HG03575 (cell line): ENCODE results near the gene NOS1AP.

Source experiments
- ATAC-seq: cut with Tn5 transposase; IDR thresholded peaks from one replicate; pipeline ENCODE4 v1.9.1; 2021; ENCODE audit not compliant: unreplicated experiment, insufficient number of reproducible peaks, low FRiP score; ENCODE audit errors: extremely low read depth

The NOS1AP gene

DNA sequence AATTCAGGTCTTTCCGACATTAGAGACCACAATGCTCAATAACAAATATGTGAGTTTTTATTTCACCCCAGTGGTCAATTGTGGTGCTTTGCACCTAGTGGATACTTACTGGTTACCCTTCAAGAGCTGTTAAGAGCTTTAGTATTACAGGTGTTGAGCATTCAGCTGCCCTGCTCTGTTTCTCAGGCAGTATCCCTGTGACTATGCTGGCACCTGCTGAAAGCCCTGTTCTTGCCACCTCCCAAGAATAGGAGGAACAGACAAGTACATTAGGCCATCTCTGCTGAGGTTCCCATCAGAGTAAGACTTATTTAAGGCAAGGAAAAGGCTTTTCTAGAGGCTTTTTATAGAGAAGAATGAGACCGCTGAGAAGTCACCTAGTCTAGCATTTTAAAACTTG, 60.8 kb downstream of the NOS1AP start:
- ATAC-seq: no peak

DNA sequence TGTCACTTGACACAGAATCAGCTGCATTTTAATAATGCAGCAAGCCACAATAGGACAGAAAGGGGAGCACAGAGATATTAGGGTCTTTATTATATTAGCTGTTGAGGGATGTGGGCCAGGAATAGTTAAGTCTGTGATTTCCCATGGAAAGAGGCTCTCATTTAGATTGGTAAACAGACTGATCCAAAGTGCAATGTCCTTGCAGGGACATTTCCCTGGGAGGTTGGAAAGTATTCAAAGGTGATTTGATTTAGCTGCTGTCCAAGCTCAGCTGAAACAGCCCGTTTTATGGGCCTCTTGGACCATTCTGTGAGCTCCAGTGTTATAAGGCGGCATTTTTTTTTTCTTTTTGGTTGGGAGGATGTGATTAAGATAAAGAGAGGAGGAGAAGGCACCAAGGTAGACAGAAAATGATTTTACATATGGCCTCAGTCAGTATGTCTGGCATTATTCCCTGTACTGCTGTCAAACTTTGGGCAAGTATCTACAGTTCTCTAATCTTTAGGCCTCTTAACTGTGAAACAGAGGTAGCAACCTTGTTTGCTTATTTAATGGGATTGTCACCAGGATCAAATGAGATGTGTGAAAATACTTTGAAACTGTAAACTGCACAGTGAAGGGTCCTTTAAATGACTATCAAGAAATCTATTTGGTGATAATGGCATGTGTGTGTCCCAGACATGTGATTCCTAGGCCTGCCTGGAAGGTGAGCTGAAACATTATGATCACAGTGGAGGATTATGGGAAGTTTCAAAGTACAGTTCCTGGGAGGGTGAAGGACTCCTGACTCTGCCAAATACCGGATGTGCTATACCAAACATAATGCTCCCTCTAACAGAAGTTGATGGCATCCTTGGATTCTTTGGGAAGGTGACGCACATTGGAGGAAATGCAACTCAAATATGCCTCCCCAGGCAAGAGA, 62.2 kb downstream of the NOS1AP start:
- no peak for ATAC-seq

DNA sequence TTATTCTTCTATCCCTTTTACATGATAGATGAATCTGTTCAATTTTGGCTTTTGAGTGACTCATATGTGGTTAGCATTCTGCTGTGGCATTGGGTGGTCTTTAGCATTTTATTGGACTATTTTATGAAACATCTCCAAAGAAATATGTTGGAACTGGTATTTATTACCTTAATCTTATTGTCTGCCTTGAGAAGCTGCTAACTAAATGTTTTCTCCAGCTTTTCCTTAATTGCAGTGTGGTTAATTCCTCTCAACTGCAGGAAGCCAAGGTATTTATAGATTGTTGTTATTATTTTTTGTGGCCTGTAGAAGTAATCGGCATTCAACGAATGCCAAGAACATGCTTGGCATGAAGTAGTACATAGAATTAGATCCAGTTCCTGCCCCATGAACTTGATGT, 64.1 kb downstream of the NOS1AP start:
- no peak for ATAC-seq

DNA sequence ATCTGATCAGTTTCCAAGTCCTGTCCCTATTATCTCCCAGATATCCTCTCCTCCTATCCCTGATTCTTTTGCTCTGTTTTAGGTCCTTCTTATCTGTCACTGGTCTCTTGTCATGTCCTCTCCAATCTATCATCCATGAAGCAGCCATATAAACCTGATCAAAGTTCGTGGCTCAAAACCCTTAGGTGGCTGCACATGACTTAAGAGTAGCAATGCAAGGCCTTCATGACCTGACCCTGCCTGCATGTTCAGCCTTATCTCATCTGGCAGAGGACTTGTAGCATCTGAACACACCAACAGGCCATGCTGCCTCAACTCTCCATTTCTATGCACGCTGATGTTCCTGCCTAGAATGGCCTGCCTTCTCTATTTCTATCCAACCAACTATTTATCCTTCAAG, 65.2 kb downstream of the NOS1AP start:
- ATAC-seq: no peak

DNA sequence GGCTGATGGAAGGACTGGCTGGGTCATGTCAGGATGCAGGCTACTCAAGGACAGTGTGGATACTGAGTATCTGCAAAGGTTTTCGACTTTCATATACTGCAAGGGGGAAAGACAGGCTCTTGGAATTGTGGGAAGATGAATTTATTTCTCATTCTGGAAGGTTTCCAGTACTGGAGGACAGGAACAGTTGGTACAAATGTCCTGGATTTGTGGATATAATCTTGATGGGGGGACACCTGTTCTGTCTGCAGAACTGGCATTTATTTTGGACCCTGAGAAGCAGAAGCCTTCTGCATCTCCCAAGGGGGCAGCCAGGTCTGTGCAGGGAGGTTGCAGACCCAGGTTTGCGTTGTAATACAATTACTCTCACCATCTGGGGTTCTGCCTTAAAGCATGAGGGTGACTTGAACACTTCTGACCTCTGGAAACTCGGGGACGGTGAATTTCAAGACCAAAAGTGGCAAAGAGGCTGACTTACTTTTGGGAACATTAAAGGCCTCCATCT, 65.8 kb downstream of the NOS1AP start:
- ATAC-seq: no peak

DNA sequence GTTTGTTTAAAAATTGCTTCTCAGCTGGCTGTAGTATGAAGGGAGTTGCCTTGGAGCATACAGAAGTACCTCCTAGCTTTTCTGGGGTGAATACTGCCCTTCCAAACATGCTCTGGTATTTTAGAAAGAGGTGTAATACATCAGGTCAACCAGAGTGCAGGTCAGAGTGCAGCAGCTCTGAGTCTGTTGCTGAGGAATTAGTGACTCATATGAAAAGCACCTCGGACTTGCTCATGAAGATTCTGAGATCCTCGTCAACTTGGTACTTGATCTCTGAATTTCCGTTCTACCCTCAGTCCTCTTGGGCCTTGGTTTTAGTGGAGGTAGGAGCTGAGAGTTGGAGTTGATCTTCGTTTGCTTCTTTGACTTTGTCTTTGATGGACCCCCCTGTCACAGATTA, 67.3 kb downstream of the NOS1AP start:
- no peak for ATAC-seq

DNA sequence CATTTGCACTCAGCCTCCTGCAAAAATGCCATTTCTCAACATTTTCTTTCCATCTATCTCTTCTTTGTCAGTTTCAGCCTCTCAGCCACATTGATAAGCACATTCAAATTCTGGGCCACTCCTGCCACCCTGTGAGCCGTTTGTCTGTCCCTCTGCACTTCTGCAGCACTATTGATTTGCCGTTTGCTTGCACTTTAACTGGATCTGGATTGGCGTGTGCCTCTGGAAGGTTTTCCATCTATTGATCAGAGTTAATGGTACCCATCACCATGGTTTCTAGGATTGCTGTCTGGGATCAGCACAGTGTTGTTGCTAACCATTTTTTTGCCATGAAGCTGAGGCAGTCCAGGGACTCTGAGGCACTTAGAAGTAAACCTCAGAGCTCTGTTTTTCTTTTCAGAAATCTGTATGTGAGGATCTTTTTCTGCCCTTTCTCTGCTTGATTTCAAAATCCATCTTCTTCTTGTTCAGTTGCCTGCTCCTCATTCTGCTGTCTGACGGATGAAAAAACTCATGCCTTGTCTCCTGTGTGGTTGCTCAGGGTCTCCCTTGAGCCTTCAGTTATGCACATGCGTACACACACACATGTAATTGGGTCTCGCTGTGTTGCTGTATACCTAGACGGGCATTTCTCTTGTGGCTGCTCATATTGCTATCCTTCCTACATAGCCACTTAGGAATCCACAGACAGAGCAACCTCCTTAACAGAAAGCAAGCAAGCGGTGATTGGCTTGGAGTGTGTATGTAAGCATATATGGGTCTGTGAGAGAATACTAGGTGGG, 67.9 kb downstream of the NOS1AP start:
- no peak for ATAC-seq

DNA sequence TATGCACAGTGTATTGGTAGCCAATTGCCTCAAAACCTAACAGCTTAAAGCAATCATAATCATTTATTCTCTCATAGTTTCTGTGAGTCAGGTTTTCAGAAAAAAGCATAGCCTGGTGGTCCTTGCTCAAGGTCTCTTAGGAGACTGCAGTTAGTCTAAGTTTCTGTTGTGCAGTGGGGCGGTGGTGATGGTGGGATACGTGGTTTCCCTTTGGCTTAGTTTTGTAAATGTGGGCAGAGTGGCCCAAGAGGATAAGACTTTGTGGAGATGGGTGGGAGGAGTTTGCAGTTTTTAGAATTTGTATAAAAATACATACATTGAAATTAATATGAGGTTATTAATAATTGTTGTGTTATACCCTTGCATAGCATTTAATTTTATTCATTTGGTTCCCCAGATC, 68.6 kb downstream of the NOS1AP start:
- no peak for ATAC-seq

DNA sequence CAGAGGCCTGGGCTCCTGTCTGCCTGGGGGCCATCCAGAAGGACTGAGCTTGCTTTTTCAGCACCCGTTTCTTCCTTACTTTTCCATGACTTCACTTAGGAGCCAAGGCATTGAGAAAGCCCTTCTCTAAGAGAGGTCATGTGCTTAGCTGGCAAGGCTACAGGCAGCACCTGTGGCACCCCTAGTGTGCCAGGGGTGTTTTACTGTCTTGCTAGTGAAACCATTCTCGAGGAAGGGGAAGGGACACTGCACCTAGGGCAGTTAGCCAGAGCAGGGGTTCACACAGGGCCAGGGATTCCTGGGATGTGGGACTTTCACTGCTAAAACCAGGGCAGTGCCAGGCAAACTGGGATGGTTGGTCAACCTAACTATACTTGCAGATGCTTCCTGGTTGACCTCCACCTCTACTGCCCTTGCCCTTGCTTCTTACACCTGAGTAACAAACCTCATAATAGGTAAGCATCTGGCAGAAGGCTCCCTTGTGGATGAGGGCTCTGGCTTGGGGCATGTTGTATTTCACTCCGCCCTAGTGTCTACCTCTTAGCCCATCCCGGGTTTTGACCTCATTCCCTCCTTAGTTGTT, 69.2 kb downstream of the NOS1AP start:
- ATAC-seq: no peak

DNA sequence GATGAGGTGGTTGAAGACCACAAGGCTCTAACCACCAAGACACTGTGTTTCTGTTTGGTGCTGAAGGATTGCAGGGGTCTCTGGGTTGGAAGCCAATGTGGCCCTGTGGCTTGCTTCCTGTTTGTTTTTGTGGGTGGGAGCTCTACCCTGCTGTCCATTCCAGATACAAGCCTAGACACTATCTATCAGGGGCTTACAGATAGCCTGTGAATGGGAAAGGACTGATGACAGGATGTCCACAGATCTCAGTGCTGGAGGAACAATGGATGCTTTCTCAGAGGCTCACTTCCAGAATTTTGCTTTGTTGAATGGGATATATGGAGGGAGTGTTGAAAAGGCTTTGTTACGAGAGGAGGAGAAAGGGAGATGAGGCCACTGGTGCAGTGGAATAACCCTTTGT, 69.7 kb downstream of the NOS1AP start:
- no peak for ATAC-seq

DNA sequence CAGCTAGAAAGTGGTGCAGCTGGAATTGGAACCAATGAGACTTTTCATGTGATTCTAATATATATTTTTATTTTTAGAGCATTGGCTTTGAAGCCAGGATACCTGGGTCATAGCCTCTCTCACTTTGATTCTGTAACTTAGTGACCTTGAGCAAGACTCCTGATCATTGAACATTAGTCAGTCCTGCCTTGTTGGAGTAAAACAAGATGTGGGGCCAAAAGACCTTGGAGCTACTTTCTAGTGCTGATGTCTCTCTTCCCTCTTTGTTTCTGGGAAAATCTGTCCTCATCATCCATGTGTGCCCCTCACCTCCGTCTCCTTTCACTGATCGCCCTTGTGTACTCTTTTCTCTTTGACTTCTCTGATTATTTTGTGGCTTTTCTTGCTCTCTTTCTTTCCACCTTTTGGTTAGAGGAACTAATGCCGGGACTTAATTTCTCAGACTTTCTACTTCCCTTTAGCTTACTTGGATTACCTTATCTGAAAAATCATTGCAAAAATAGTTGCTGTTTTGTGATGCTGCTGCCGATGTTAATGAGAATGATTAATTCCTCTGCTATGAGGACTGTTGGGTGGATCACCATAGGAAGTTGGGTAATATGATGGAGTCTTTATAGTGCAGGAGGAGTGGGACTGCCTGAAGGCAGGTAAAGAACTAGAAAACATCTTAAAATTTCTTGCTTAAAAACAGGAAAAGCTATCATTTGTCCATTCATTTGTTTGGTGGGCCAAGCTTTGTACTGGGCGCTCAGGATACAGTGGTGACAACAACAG, 72.0 kb downstream of the NOS1AP start:
- no peak for ATAC-seq

DNA sequence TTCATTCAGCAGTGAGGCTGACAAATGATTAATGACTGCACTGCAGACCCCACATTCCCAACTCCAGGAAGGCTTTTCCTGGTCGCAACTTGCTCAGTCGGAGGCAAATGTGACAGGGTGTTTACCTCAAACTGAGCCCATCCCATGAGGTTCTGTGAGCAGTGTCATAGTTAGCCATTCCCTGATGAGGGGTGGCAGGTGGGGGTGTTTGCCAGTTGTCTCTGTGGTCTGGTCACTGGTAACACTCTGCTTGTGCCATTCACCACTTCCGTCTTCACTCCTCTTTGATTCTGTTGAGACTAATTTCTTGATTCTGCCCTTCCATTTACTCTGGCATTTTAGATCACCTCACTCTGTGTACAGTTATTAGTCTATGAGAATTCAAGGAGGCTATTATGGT, 73.5 kb downstream of the NOS1AP start:
- ATAC-seq: no peak

DNA sequence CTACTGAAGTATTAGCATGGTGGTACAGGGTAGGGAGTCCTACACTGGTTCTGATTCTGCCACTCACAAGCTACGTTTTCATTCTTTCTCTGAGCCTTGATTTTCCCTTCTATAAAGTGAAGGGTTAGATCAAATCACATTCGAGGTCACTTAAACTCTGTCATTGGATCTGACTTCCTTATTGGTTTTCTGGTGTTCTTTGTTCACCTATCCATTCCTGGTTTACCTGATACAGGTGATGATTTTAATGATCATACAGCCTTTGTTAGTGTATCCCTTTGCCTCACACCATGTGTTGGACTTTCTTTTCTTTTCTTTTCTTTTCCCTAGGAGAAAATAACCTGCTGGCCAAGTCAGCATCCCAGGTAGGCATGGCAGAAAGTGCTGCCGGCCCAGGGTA, 74.8 kb downstream of the NOS1AP start:
- ATAC-seq: no peak

DNA sequence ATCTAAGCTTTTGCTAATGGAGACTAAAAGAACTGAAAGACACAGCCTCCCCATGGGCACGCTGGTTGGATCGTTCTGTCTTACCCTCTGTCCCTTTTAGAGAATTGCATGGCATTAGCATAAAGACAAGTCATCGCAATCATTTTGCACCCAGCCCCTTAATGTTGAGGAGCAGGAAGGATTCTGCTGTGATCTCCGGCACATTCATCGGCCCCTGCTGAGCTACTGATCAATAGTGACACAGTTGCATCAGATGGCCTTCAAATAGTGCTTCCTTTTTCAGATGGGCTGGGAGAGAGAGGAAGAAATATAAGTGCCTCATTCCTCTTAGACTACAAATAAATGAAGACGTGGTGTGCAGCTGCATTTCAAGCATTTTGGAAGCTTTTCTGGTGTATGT, 75.4 kb downstream of the NOS1AP start:
- no peak for ATAC-seq

DNA sequence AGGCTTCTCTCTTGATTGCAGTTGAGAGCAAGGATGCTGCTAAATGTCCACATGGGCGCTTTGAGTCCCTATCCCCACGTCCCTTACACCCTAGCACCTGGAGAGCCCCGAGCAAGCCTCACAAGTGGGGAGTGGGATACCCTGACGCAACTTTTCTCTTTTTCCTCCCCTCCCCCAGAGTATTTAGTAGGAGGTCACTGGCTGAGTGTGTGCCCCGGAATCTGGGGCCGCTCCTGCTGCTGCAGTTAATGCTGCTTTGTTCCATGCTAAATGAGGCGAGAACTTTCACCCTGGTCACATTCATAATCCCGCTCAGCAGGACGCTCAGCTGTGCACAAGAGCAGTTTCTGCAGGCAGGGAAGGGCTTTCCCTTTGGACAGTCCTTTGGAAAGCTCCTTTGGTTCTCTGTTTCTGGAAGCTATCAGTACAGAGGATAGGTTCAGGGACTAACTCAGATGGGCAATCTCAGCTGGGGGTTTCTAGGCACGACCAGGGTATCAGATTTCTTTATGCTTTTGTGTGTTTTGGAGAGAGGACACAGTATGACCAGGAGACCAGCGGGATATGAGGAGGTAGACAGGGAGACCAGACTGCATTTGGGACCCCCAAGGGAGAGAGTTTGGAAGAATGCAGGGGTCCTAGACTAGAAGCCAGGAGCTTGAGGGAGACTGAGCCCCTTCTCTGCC, 75.9 kb downstream of the NOS1AP start:
- no peak for ATAC-seq

DNA sequence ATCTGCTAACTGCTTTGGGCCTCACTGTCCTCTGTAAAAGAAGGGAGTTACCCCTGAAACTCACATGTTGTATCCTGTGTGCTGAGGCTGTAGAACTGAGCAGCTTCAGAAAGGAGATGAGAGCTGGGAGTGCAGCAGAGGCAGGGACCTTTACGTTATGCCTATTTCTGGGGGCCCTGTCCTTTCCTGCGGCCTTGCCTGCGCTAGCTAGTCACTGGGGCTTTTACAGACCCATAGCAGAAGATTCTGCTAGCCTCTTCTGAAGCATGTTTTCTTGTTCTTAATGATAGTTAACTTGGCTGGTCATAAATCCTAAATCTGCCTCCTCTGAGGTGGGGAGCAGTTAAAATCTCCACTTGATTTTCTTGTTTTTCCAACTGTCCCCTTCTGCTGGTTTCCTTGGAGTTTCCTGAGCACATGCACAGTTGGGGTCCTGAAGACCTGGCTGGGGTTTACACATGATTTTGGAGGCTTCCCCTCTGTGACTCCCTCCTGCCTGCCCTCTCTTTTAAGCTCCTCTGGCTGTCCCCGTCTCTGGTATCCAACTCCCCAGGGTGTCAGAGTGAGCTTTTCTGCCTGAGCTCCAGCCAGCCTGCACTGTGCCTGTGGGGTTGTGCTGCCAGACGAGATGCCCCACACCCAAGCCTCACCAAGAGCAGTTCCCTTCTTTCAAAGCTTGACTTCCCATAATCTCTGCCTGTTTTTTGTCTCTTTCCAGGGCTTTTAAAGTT, 76.6 kb downstream of the NOS1AP start:
- ATAC-seq: no peak

DNA sequence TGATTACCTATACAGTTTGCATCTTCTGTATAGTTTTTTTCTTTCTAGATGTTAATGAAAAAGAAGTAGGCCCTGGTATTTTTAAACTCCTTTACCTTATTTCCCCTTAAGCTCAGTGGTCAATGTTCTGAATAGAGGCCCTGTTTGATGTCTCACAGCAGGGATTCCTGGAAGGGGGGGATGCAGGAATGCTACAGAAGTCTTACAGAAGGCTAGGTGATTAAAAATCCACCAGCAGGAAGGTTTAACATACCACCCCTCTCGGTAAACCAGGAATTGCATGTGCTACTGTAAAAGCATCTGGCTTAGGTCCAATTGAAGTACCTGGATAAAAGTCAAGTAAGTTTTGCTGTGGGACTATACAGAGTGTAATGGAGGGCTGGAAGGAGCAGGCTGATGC, 78.3 kb downstream of the NOS1AP start:
- ATAC-seq: no peak

DNA sequence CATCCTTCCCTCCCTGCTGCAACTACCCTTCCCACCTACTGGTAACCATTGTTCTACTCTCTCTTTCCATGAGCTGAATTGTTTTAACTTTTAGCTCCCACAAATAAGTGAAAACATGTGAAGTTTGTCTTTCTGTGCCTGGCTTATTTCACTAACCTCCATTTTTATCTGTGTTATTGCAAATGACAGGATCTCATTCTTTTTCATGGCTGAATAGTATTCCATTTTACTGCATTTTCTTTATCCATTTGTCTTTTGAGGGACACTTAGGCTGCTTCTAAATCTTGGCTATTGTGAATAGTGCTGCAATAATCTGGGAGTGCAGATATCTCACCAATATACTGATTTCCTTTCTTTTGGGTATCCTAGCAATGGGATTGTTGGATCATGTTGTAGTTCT, 80.6 kb downstream of the NOS1AP start:
- no peak for ATAC-seq
